Bronchial epithelial cell (primary cell): ENCODE data around the gene CCDC73. TPM values are rescaled to one million over a fixed set of nuclear protein-coding genes. Genes with fewer than 3 reads are reported as not detected.
"Not testable (repeated sequence)": the region's sequence is repeated elsewhere in the genome, so short reads cannot be mapped to it uniquely, and the experiment has no call there.

Source experiments
- DNase-seq: peaks from one replicate; pipeline ENCODE4 v3.0.0-alpha.2; 2010; ENCODE audit warnings: low read depth
- FAIRE-seq: peaks from 2 replicates; lab custom pipeline; 2011; peaks lifted over from hg19 to GRCh38; lab: Jason Lieb, UNC
- H3K27me3 ChIP-seq: 2 replicates; pipeline ENCODE4 v1.5.1; 2011; ENCODE audit warnings: low read length; ENCODE audit not compliant: control insufficient read depth, insufficient read depth
- H3K36me3 ChIP-seq: 2 replicates; pipeline ENCODE4 v1.5.1; 2011; ENCODE audit warnings: low read length; ENCODE audit not compliant: control insufficient read depth, insufficient read depth
- H3K4me3 ChIP-seq: 2 replicates; pipeline ENCODE4 v1.5.1; 2011; ENCODE audit warnings: mild to moderate bottlenecking, low read depth, low read length, control low read depth
- total RNA-seq: library from RNA; depleted of rRNA; stranded (reverse); fragments of >200 nt; gene quantifications from 2 replicates; pipeline ENCODE4 v1.2.1, GENCODE V29; 2014
- TF ChIP-seq, protein P1 (sequence below): IDR thresholded peaks from 2 replicates; pipeline ENCODE4 v1.5.1; 2011; ENCODE audit warnings: mild to moderate bottlenecking, moderate library complexity, low read length, control low read depth, inconsistent platforms; ENCODE audit not compliant: insufficient read depth, severe bottlenecking

CCDC73 gene
- total RNA-seq, 1 donor from 2014 or later = not detected

- DNase-seq (peak; percentile 52), FAIRE-seq (no peak)
- TF ChIP-seq, protein P1, sequence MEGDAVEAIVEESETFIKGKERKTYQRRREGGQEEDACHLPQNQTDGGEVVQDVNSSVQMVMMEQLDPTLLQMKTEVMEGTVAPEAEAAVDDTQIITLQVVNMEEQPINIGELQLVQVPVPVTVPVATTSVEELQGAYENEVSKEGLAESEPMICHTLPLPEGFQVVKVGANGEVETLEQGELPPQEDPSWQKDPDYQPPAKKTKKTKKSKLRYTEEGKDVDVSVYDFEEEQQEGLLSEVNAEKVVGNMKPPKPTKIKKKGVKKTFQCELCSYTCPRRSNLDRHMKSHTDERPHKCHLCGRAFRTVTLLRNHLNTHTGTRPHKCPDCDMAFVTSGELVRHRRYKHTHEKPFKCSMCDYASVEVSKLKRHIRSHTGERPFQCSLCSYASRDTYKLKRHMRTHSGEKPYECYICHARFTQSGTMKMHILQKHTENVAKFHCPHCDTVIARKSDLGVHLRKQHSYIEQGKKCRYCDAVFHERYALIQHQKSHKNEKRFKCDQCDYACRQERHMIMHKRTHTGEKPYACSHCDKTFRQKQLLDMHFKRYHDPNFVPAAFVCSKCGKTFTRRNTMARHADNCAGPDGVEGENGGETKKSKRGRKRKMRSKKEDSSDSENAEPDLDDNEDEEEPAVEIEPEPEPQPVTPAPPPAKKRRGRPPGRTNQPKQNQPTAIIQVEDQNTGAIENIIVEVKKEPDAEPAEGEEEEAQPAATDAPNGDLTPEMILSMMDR = no peak
Observed at GRCh38 chr11:32829157-32829679, 34.8 kb upstream of the CCDC73 start.

DNA sequence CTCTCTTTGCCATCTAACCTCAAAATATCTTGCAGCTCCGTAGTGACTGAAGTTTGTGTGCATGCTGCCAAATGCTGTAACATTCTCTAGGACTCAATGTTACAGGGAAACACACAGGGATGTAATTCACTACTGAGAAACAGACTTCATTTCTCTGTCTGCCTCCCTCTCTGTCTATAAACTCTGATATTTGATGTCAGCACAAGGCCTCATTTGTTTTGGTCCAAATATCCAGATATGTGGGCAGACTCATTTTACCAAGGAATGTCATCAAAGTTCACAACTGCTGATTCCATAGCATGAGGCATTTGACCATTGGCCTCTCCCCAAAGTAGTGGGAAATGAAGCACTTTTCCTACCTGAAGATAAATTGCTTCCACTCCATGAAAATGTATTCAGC is 32.8 kb upstream of the CCDC73 start:
- DNase-seq = no peak
- H3K27me3 ChIP-seq = no peaks in the 10 kb centered on the region
- no peak for FAIRE-seq
- peaks cover 1% of the 10 kb centered on the region for H3K36me3 ChIP-seq
- H3K4me3 ChIP-seq = no peak overlapping the region
- TF ChIP-seq, protein P1 = no peak

More at GRCh38 chr11:32829157-32829679, 34.8 kb upstream of the CCDC73 start:
- peak overlapping the region; percentile 56 for H3K4me3 ChIP-seq
- no peaks in the 10 kb centered on the region for H3K27me3 ChIP-seq
- peaks cover 1% of the 10 kb centered on the region for H3K36me3 ChIP-seq

DNA sequence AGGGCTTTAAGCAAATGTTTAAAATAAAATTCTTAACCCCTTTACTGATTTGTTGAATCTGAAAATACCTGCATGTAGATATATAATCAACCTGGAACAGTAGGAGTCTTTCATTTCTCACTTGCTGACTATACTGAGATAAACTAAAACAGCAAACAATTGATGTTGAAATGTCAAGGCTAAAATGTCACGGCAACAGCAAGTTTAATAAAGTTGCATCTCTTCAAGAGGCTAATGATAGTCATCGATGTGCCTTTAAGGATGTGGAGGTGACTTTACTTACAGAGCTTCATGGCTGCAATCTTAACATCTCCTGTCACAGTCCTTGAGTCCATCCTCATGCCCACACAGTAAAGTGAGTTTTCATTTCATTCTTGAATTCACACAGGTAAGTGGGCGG is 31.7 kb upstream of the CCDC73 start:
- no peaks in the 10 kb centered on the region for H3K27me3 ChIP-seq
- FAIRE-seq (no peak), DNase-seq (no peak)
- H3K36me3 ChIP-seq = no peaks in the 10 kb centered on the region
- TF ChIP-seq, protein P1 = no peak
- H3K4me3 ChIP-seq = no peak overlapping the region

- not testable (repeated sequence) for H3K4me3 ChIP-seq, FAIRE-seq, DNase-seq, H3K36me3 ChIP-seq, H3K27me3 ChIP-seq
Observed at GRCh38 chr11:32823617-32824016, 29.2 kb upstream of the CCDC73 start.

GRCh38 chr11:32821917-32822560 is 27.6 kb upstream of the CCDC73 start:
- Histone ChIP-seq H3K36me3 (no peaks in the 10 kb centered on the region), H3K4me3 (no peak overlapping the region), H3K27me3 (no peaks in the 10 kb centered on the region)
- FAIRE-seq (no peak), DNase-seq (no peak)
- TF ChIP-seq, protein P1 = no peak

DNA sequence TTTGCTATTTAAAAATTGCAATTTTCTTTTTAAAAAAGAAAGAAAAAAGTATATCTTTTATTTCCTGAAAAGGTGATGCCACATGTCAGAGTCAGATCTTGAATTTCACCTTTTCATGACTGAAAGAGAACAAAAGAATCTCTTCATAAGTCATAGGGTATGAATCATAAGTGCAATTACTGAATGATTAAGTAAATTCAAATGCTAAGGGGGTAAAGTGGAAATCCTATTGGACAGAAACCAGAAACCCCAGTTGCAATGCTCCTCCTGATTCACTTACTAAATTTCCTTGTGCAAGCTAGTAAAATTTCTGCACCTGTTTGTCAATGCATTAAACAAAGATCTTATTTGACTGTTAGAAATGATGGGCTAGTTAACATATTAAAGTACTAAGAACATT is 27.1 kb upstream of the CCDC73 start:
- Histone ChIP-seq H3K27me3 (no peaks in the 10 kb centered on the region), H3K36me3 (no peaks in the 10 kb centered on the region), H3K4me3 (no peak overlapping the region)
- peak; percentile 96 for DNase-seq
- TF ChIP-seq, protein P1 = no peak
- FAIRE-seq = no peak
